ENCODE measurements around the gene ARHGDIB.
A peak's percentile ranks its signal among the peaks of the same experiment; 100 is the strongest.

Gene ARHGDIB

DNA sequence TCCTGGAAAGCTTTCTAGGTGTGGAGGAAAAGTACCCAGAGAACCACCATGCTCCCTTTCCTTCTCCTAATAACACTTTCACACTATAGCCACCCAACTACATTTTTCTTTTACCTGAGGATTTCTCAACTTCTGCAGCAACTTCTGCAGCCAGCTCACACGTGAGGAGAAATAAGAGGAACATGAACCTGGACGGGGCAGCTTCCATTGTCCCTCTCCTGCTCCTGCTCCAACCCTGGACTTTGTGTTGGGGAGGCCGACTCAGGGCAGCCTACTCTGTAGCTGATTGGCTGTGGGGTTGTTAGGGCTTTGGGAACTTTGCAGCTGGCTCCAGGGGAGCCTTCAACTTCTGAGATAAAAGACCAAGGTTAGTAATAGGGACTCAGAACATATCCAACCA, 23.1 kb downstream of the ARHGDIB start, which contains the start of gene ERP27:
ERP27 (minus strand) TSS at position 237 of the 400 bp plus-strand sequence; CDS start at position 208, 29 bp downstream.
- TF ChIP-seq, protein P1, sequence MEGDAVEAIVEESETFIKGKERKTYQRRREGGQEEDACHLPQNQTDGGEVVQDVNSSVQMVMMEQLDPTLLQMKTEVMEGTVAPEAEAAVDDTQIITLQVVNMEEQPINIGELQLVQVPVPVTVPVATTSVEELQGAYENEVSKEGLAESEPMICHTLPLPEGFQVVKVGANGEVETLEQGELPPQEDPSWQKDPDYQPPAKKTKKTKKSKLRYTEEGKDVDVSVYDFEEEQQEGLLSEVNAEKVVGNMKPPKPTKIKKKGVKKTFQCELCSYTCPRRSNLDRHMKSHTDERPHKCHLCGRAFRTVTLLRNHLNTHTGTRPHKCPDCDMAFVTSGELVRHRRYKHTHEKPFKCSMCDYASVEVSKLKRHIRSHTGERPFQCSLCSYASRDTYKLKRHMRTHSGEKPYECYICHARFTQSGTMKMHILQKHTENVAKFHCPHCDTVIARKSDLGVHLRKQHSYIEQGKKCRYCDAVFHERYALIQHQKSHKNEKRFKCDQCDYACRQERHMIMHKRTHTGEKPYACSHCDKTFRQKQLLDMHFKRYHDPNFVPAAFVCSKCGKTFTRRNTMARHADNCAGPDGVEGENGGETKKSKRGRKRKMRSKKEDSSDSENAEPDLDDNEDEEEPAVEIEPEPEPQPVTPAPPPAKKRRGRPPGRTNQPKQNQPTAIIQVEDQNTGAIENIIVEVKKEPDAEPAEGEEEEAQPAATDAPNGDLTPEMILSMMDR (conservative IDR thresholded peaks at IDR 0.05; ENCODE audit: control insufficient read depth, insufficient read depth, low read depth, low read length) = no peak
- no peak within 1 kb of the TSS for H3K4me3 ChIP-seq (ENCODE audit: control insufficient read depth, low read depth, low read length)
- no peak for DNase-seq (ENCODE audit: low read depth)

DNA sequence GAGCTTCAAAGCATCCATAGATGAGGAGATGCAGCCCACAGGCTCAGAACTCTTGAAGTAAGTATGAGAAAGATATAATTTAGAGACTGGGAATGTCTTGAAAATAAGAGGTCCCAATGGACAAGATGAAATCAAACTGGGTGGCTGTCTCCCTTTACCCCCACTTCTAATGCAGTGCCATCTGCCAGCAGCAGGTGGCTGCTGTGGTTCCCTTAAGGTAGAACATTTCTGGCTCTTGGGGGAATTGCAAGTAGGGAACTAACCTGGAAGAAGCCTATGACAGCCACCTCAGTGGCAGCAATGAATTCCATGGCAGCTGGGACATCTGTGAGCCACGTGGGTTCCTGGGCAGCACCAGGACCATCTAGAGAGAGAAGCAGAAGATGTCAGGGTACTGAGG, 23.7 kb downstream of the ARHGDIB start:
- no peak for DNase-seq (ENCODE audit: low read depth)
- no peak overlapping the region for H3K4me3 ChIP-seq (ENCODE audit: control insufficient read depth, low read depth, low read length)
- TF ChIP-seq, protein P1 (conservative IDR thresholded peaks at IDR 0.05; ENCODE audit: control insufficient read depth, insufficient read depth, low read depth, low read length) = peak; percentile 13

DNA sequence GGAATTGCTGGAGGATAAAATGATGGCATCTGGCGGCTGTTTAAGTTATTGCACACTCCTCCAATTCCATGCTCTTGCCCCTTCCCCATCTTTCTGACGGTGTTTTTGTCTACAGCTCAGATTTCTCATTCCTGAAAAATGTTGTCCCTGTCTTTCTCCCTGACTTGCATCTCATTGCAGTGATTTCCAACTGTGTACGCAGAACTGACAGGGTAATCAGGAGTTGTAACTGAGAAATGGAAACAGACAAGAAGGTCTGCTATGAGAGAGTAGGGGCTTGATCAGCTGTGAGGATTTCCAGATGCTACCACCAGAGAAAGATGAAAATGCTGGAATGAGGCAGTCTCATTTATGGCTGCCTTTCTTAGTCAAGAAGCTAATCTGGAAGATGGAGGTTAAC, 24.4 kb downstream of the ARHGDIB start:
- no peak for DNase-seq (ENCODE audit: low read depth)
- TF ChIP-seq, protein P1 (conservative IDR thresholded peaks at IDR 0.05; ENCODE audit: control insufficient read depth, insufficient read depth, low read depth, low read length) = no peak
- H3K4me3 ChIP-seq (ENCODE audit: control insufficient read depth, low read depth, low read length) = no peak overlapping the region

DNA sequence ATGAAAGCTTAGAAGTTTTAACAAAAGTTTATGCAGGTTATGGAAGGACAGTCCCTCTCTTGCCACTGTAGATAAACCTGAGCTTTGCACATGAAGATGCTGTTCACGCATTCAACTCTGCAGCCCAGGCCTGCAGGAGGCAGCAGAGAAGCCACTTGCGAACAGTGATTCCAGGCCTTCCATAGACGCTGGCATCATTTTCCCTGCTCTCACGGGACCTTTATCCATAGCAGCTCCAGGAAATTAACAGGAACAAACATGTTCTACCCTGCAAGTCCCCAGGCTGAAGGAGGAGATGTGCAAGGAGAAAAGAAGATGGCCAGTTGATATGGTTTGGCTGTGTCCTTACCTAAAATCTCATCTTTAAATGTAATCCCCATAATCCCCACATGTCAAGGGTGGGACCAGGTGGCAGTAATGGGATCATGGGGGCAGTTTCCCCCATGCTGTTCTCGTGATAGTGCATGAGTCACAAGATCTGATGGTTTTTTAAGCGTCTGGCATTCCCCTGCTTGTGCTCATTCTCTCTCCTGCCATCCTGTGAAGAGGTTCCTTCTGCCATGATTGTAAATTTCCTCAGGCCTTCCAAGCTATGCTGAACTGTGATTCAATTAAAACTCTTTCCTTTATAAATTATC, 25.1 kb downstream of the ARHGDIB start:
- DNase-seq (ENCODE audit: low read depth) = peak; percentile 10
- no peak overlapping the region for H3K4me3 ChIP-seq (ENCODE audit: control insufficient read depth, low read depth, low read length)
- TF ChIP-seq, protein P1 (conservative IDR thresholded peaks at IDR 0.05; ENCODE audit: control insufficient read depth, insufficient read depth, low read depth, low read length) = peak; percentile 35

DNA sequence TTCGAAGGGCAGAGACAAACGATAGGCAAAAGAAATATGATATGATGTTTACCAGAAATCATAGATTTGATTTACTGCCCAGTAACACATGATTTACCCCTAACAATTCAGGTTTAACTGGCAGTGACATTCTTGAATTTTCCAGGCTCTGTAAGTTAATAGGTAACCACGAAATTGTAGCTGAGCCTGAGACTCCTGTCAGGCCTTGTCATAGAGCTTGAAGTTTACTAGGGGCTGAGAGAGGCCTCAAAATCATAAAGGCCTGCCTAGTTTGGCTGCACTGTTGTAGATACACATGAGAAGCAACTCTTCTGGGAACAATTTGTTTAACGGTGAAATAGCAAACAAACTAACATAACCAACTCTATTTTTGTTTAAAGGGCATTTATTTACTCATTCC, 26.4 kb downstream of the ARHGDIB start:
- no peak for DNase-seq (ENCODE audit: low read depth)
- no peak overlapping the region for H3K4me3 ChIP-seq (ENCODE audit: control insufficient read depth, low read depth, low read length)
- TF ChIP-seq, protein P1 (conservative IDR thresholded peaks at IDR 0.05; ENCODE audit: control insufficient read depth, insufficient read depth, low read depth, low read length) = no peak

DNA sequence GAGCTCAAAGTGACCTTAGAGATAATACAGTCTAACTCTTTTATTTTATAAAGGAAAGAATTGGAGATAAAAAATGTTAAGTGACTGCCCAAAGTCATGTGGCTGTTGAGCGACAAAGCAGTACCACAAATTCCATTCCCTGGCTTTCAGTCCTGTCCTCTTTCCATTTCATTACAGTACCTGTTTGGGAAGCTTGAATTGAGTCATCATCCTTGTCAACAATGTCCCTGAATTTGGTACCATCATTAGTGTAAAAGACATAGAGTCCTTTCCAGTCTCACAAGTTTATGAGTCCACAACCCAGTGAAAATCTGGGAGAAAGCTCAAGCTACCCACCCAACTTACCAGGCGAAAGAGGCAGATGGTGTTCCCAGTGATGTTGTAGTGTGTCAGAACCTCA, 26.9 kb downstream of the ARHGDIB start:
- no peak for DNase-seq (ENCODE audit: low read depth)
- TF ChIP-seq, protein P1 (conservative IDR thresholded peaks at IDR 0.05; ENCODE audit: control insufficient read depth, insufficient read depth, low read depth, low read length) = no peak
- no peak overlapping the region for H3K4me3 ChIP-seq (ENCODE audit: control insufficient read depth, low read depth, low read length)
